Rectal smooth muscle tissue (tissue), 1 donor: ENCODE results near the gene LANCL2.

Experiments used
- H3K27ac ChIP-seq: one replicate; pipeline ENCODE4 v1.7.0; 2013; ENCODE audit warnings: low read depth, low read length, inconsistent platforms
- H3K27me3 ChIP-seq: one replicate; pipeline ENCODE4 v1.7.0; 2013; ENCODE audit warnings: low read length; ENCODE audit not compliant: control insufficient read depth, insufficient read depth
- H3K36me3 ChIP-seq: one replicate; pipeline ENCODE4 v1.7.0; 2013; ENCODE audit warnings: low read length; ENCODE audit not compliant: control insufficient read depth, insufficient read depth
- H3K4me1 ChIP-seq: one replicate; pipeline ENCODE4 v1.7.0; 2013; ENCODE audit warnings: low read length; ENCODE audit not compliant: control insufficient read depth, insufficient read depth
- H3K4me3 ChIP-seq: one replicate; pipeline ENCODE4 v1.7.0; 2013; ENCODE audit warnings: low read length
- H3K9ac ChIP-seq: one replicate; pipeline ENCODE4 v1.7.0; 2013; ENCODE audit warnings: low read length

The LANCL2 gene

DNA sequence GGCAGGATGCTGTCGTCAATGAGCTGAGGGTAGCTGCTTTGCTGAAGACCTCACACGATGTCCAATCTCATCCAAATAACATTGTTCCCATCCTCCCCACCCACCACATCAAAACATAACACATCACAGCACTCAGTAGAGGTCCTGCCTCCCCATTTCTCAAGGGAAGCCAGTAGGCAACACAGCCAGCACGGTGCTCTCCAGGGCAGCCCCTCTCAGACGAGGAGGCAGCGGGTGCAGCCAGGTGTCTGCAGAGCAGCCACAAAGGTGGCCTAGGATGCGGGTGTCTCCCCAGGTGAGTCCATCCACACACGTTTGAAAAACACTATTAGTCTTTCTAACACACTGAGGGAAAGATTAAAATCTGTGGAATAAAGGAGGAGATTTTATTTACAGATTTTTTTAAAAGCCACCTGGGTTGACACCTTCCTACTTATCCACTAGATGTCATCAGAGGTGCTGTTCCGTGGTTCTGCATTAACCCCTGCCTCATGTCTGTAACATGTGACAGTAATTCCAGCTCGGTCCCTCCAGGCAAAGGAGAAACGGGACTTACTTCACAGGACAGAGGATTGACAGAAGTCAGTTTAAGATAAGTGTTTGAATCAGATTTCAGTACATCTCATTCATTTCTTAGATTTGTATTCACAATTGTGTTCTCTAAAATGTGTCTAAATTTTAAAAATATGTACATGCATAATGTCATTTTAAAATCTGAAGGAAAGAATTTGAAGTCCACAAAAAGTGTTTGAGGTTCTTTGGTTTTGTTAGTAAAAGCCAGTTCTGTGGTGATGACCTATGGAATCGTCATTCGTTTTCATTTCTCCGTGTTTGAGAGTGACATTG, 68.0 kb downstream of the LANCL2 start:
- Histone ChIP-seq H3K27ac (no peak overlapping the region), H3K27me3 (no peaks in the 10 kb centered on the region), H3K4me3 (no peak overlapping the region), H3K4me1 (no peaks in the 10 kb centered on the region), H3K9ac (no peak overlapping the region), H3K36me3 (no peaks in the 10 kb centered on the region)

GRCh38 chr7:55435466-55435865, 70.3 kb downstream of the LANCL2 start:
- Histone ChIP-seq H3K9ac (no peak overlapping the region), H3K27me3 (no peaks in the 10 kb centered on the region), H3K4me3 (no peak overlapping the region), H3K36me3 (no peaks in the 10 kb centered on the region), H3K27ac (no peak overlapping the region), H3K4me1 (no peaks in the 10 kb centered on the region)

GRCh38 chr7:55436457-55436856, 71.3 kb downstream of the LANCL2 start:
- Histone ChIP-seq H3K27me3 (no peaks in the 10 kb centered on the region), H3K4me1 (no peaks in the 10 kb centered on the region), H3K27ac (no peak overlapping the region), H3K4me3 (no peak overlapping the region), H3K36me3 (no peaks in the 10 kb centered on the region), H3K9ac (no peak overlapping the region)

DNA sequence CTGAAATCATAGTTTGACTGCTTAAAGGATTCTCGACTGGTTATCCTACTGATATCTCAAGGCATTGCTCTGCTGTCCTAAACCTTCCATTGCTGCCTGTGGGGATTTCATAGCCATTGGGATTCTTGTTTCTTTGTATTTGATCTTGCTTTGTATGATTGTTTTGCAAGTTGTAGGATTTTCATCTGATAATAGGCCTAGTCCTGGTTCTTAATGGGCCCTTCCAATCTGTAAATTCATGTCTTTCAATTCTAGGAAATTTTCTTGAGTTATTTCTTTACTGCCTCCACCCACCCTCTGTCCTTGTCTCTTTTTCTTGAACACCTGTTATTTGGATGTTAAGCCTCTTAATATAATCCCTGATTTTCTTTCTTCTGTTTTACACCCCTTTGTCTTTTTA, 72.2 kb downstream of the LANCL2 start:
- H3K27me3 ChIP-seq, result no peaks in the 10 kb centered on the region
- H3K27ac ChIP-seq, result no peak overlapping the region
- no peaks in the 10 kb centered on the region for H3K36me3 ChIP-seq
- no peak overlapping the region for H3K4me3 ChIP-seq
- H3K4me1 ChIP-seq, result no peaks in the 10 kb centered on the region
- no peak overlapping the region for H3K9ac ChIP-seq

DNA sequence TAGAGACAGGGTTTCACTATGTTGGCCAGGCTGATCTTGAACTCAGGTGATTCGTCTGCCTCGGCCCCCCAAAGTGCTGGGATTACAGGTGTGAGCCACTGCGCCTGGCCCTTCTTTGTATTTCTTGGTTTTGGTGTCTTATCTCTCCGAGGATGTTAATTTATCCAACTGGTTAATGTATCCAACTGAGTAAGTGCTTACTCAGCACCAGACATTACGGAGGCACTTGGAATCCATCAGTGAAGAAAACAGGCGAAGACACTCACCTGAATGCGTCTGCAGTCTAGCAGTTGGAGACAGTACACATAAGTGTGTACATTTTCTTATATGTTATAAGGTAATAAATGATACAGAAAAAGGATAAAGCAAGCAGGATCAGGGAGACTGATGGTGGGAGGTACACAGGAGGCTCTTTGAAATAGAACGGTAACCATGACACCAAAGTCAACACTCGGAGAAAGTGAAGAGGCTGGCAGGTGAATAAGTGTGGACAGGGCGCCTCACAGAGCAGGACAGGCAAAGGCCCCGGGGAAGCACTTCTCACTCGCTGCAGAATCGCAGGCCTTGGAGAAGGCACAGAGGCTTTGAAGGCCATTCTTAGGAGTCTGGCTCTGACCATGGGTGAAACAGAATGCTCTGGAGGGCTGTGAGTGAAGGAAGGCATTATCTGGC, 73.1 kb downstream of the LANCL2 start:
- H3K9ac ChIP-seq, result no peak overlapping the region
- no peak overlapping the region for H3K27ac ChIP-seq
- H3K4me3 ChIP-seq, result no peak overlapping the region

DNA sequence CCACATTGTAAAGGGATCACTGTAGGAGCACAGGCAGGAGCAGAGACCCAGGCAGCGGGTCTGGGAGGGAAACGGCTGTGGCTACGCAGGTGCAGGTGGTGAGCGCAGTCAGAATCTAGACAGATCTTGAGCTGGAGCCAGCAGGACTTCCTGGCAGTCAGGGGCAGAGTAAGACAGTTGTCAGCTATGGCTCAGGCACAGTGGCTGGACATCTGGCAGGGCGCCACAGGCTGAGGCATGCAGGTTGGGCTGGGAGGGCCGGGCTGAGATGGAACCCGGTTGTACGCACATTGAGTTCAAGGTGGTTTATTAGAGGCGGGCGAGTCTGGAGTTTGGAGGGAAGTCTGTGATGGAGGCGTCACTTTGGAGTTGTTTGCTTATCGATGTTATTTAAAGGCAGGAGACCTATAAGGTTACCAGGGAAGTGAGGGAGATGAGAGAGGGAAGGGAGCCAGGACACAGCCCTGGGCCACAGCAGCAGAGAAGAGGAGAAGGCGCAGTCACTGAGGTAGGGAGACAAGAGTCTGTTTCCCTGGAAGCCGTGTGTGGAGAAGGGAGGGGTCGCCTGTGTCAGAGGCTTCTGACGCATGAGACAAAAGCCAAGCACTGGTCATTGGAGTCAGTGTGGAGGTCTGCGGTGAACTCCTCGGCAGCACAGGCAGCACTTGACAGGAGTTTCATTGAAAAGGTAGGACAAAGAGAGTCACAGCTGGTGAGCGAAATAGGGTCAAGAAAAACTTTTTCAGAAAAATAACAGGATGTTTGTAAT, 73.8 kb downstream of the LANCL2 start:
- Histone ChIP-seq H3K4me3 (no peak overlapping the region), H3K36me3 (no peaks in the 10 kb centered on the region), H3K4me1 (no peaks in the 10 kb centered on the region), H3K9ac (no peak overlapping the region), H3K27ac (no peak overlapping the region), H3K27me3 (no peaks in the 10 kb centered on the region)

More for the DNA sequence above, 73.1 kb downstream of the LANCL2 start:
- Histone ChIP-seq H3K4me1 (no peaks in the 10 kb centered on the region), H3K36me3 (no peaks in the 10 kb centered on the region), H3K27me3 (no peaks in the 10 kb centered on the region)

DNA sequence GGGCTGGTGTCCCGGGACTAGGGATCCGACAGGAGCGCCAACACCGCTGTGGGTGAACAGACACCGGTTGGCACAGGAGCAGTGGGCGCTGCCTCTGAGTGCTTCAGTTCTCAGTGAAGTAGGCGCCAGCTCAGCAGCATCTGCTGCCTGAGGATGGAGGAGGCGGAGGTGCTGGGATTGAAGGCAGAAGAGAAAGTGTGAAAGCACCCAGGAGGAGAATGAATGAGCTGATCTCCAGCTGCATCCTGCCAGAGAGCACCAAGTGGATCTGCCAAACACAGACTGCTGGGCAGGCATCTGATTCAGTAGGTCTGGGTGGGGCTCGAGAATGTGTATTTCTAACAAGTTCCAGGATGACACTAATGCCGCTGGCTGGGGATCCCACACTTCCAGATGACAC, 74.5 kb downstream of the LANCL2 start:
- Histone ChIP-seq H3K27ac (no peak overlapping the region), H3K36me3 (no peaks in the 10 kb centered on the region), H3K4me1 (no peaks in the 10 kb centered on the region), H3K27me3 (no peaks in the 10 kb centered on the region), H3K9ac (no peak overlapping the region), H3K4me3 (no peak overlapping the region)

GRCh38 chr7:55440040-55440690, 75.0 kb downstream of the LANCL2 start:
- no peaks in the 10 kb centered on the region for H3K36me3 ChIP-seq
- no peaks in the 10 kb centered on the region for H3K27me3 ChIP-seq
- H3K9ac ChIP-seq, result no peak overlapping the region
- no peaks in the 10 kb centered on the region for H3K4me1 ChIP-seq
- no peak overlapping the region for H3K27ac ChIP-seq
- no peak overlapping the region for H3K4me3 ChIP-seq

- Histone ChIP-seq H3K4me3 (no peak overlapping the region), H3K36me3 (no peaks in the 10 kb centered on the region), H3K27me3 (no peaks in the 10 kb centered on the region), H3K4me1 (no peaks in the 10 kb centered on the region), H3K27ac (no peak overlapping the region), H3K9ac (no peak overlapping the region)
Measured at GRCh38 chr7:55441002-55441401, 75.9 kb downstream of the LANCL2 start.

GRCh38 chr7:55441774-55442522, 76.8 kb downstream of the LANCL2 start:
- Histone ChIP-seq H3K36me3 (no peaks in the 10 kb centered on the region), H3K27ac (no peak overlapping the region), H3K9ac (no peak overlapping the region), H3K27me3 (no peaks in the 10 kb centered on the region), H3K4me3 (no peak overlapping the region), H3K4me1 (no peaks in the 10 kb centered on the region)

- no peak overlapping the region for H3K9ac ChIP-seq
- H3K4me3 ChIP-seq, result no peak overlapping the region
- no peaks in the 10 kb centered on the region for H3K36me3 ChIP-seq
- no peaks in the 10 kb centered on the region for H3K27me3 ChIP-seq
- H3K27ac ChIP-seq, result no peak overlapping the region
- H3K4me1 ChIP-seq, result no peaks in the 10 kb centered on the region
Measured at GRCh38 chr7:55444786-55445185, 79.6 kb downstream of the LANCL2 start.
